Cardiac fibroblast (primary cell): ENCODE data around the gene MGA.
A peak's percentile ranks its signal among the peaks of the same experiment; 100 is the strongest.

Experiments
- DNase-seq, 2 donors: peaks; one replicate each; pipeline versions ENCODE4 v3.0.0 to v3.0.0-alpha.2; 2010; ENCODE audit warnings: low read depth in 2 of 2
- H3K4me3 ChIP-seq, 2 donors: replicated peaks in 1 of 2; 1 replicate in 1 of 2; 2 replicates in 1 of 2; pipeline ENCODE4 v1.5.1; 2011; ENCODE audit warnings: low read depth in 2 of 2, low read length in 2 of 2, mild to moderate bottlenecking in 2 of 2, moderate library complexity in 1 of 2
- TF ChIP-seq, protein P1 (sequence below): IDR thresholded peaks from one replicate; pipeline ENCODE4 v1.5.1; 2011; ENCODE audit warnings: low read depth, mild to moderate bottlenecking, low read length, inconsistent platforms

MGA gene

DNA sequence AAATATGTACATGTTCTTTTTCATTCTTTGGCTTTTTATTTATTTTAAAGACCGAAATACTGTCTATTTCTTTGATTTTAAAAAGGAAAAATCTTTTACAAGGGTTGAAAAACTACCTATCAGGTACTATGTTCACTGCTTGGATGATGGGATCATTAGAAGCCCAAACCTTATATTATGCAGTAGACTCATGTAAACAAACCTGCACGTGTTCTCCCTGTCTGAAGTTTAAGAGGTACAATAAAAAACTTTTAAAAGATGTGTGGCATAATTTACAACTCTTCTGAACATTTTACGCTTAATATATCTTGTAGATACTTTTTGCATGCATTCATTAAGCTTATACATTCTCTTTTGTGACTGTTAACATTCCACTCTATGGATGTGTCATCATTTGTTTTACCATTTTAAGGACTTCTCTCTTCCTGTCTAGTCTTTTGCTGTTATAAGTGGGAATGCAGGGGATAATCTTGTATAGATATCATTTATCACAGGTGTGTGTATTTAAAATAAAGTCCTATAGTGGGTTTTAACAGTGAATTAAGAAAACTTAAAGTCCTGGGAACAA lies 6.2 kb downstream of the MGA start:
- DNase-seq, result peak in 1 of 2 donors; percentile 62
- TF ChIP-seq, protein P1, sequence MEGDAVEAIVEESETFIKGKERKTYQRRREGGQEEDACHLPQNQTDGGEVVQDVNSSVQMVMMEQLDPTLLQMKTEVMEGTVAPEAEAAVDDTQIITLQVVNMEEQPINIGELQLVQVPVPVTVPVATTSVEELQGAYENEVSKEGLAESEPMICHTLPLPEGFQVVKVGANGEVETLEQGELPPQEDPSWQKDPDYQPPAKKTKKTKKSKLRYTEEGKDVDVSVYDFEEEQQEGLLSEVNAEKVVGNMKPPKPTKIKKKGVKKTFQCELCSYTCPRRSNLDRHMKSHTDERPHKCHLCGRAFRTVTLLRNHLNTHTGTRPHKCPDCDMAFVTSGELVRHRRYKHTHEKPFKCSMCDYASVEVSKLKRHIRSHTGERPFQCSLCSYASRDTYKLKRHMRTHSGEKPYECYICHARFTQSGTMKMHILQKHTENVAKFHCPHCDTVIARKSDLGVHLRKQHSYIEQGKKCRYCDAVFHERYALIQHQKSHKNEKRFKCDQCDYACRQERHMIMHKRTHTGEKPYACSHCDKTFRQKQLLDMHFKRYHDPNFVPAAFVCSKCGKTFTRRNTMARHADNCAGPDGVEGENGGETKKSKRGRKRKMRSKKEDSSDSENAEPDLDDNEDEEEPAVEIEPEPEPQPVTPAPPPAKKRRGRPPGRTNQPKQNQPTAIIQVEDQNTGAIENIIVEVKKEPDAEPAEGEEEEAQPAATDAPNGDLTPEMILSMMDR, result no peak
- no peak overlapping the region for H3K4me3 ChIP-seq

DNA sequence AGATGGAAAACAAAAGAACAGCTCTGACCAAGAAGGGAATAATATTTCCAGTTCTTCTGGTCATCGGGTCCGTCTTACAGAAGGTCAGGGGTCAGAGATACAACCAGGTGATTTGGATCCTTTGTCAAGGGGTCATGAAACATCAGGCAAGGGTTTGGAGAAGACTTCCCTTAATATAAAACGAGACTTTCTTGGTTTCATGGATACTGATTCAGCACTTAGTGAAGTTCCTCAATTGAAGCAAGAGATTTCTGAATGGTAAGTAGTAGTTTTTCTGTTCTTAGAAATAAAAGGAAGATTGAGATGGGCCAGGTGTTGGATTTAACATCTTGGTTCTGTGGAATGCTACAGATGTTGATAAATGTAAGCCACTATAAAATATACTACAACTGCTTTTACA lies 9.5 kb downstream of the MGA start:
- TF ChIP-seq, protein P1, result no peak
- H3K4me3 ChIP-seq, result no peak overlapping the region
- DNase-seq, result no peak

DNA sequence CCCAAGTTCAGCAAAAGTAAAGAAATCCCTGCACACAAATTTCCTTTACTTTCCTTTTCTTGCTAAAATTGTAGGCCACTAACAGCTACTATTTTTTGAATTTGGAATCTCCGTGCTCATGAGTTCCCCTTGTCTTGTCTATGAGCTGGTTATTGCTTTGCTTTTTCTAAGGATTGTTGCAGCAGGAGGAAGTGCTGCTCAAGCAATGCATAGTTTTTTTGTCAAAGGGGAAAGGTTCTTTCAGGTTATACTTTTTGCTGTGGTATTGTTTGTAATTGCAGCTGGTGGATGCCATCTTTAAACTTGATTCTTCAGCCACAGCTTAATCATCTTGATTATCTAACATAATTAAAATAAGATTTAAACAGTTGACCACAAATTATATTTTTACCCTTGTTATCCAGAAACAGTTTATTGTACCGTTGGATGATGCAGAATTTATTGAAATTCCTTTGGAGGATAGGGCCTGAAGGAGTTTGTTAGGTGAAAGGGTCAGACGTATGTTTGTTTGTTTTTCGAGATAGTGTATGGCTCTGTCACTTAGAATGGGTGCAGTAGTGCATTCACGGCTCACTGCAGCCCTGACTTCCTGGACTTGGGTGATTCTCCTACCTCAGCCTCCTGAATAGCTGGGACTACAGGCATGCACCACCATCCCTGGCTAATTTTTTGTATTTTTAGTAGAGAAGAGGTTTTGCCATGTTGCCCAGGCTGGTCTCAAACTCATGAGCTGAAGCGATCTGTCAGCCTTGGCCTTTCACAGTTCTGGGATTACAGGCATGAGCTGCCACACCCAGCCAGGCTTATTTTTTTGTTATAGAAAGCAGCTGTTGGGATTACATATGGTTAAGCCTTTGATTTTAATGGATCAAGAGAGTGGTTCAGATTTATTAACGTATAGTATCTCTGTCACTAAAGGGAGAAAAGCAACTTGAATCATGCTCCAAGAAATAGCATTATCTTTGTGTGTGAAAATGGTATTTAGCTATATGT lies 11.7 kb downstream of the MGA start:
- no peak for DNase-seq
- H3K4me3 ChIP-seq, result no peak overlapping the region
- TF ChIP-seq, protein P1, result no peak

DNA sequence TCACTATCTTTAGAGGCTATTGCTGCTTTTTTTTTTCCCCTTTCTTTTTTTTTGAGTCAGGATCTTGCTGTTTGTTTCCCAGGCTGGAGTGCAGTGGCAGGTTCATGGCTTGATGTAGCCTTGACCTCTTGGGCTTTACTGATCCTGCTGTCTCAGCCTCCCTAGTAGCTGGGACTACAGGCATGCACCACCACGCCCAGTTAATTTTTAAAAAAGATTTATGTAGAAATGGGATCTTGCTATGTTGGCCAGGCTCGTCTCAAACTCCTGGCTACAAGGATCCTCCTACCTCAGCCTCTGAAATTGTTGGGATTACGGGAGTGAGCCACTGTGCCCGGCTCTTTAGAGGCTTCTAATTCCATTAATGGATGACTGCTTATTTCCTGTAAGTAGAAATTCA lies 15.1 kb downstream of the MGA start:
- TF ChIP-seq, protein P1, result no peak

DNA sequence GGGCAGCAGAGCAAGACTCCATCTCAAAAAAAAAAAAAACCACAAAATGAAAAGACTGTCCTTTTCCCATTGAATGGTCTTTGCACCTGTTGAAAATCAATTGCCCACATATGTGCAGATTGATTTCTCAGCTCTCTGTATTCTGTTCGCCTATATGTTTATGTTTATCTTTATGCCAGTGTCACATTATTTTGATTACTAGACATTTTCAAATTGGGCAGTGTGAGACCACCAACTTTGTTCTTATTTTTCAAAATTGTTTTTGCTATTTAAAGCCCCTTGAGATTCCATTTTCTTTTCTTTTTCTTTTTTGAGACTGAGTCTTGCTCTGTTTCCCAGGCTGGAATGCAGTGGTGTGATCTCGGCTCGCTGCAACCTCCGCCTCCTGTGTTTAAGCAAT lies 18.5 kb downstream of the MGA start:
- no peak for DNase-seq
- TF ChIP-seq, protein P1, result no peak
- no peak overlapping the region for H3K4me3 ChIP-seq

More for the DNA sequence above, 15.1 kb downstream of the MGA start:
- H3K4me3 ChIP-seq, result no peak overlapping the region
- no peak for DNase-seq

DNA sequence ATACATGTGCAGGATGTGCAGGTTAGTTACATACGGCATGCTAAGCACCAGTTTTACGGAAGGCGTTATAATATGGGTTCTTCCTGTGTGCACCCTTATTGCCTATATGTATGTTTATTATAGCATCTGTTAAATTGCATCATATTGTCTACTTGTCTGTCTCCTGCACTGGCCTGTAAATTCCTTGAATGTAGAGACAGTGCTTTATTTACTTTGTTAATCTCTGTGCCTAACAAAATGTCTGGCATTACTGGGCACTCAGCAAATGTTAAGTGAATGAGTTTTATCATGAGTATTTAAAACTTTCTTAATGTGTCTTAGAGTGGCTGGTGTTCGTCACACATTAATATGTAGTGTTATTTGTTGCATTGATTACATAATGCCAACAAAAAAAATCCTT lies 23.8 kb downstream of the MGA start:
- no peak for DNase-seq
- TF ChIP-seq, protein P1, result no peak
- no peak overlapping the region for H3K4me3 ChIP-seq
